HG03460 (cell line): ENCODE results near the gene GCGR.

Experiments
- ATAC-seq: cut with Tn5 transposase; IDR thresholded peaks from one replicate; pipeline ENCODE4 v1.9.1; 2021; ENCODE audit not compliant: unreplicated experiment

Gene GCGR

GRCh38 chr17:81803728-81804558, at the start of gene GCGR:
TSS of gene GCGR (plus strand) at chr17:81804150. CDS start at chr17:81809019, 4,869 bp downstream.
- ATAC-seq, result no peak

DNA sequence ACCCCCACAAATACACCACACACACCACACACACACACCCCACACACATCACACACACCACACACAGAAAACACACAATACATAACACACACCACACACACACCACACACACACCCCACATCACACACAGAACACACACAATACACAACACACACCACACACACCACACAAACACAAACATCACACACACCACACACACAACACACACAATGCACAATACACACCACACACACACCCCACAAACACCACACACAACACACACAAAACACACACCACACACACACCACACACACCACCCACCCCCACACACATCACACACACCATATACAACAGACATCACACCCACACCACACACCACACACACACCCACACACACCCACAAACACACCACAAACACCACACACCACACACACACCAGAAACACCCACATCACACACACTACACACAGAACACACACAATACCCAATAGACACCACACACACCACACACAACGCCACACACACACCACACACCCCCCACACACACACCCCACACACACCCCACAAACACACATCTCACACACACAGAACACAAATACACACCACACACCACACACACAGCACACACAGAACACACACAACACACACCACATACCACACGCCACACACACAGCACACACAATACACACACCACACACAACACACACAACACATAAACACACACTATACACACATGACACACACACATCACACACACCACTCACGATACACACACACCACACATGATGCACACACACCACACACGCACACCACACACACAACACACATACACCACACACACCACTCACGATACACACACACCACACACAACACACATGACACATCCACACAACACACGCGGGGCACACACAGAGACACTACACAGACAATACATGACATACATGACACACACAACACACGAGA, 11.0 kb upstream of the GCGR start:
- ATAC-seq, result no peak

- ATAC-seq, result no peak
These were observed 9.9 kb upstream of the GCGR start for GRCh38 chr17:81794074-81794476.

GRCh38 chr17:81794509-81794908, 9.4 kb upstream of the GCGR start:
- no peak for ATAC-seq

DNA sequence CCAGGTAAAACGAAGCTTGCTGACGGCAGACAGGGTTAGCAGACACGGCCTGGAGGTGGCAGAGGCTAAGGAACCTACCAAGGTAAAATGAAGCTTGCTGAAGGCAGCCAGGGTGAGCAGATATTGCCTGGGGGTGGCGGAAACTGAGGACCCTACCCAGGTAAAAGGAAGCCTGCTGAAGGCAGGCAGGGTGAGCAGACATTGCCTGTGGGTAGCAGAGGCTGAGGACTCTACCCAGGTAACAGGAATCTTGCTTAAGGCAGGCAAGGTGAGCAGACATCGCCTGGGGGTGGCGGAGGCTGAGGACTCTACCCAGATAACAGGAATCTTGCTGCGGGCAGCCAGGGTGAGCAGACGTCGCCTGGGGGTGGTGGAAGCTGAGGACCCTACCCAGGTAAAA, 2.6 kb upstream of the GCGR start:
- ATAC-seq, result no peak

GRCh38 chr17:81802048-81802758, 1.7 kb upstream of the GCGR start:
- no peak for ATAC-seq

GRCh38 chr17:81802856-81803643, 900 bp upstream of the GCGR start:
- ATAC-seq, result no peak

DNA sequence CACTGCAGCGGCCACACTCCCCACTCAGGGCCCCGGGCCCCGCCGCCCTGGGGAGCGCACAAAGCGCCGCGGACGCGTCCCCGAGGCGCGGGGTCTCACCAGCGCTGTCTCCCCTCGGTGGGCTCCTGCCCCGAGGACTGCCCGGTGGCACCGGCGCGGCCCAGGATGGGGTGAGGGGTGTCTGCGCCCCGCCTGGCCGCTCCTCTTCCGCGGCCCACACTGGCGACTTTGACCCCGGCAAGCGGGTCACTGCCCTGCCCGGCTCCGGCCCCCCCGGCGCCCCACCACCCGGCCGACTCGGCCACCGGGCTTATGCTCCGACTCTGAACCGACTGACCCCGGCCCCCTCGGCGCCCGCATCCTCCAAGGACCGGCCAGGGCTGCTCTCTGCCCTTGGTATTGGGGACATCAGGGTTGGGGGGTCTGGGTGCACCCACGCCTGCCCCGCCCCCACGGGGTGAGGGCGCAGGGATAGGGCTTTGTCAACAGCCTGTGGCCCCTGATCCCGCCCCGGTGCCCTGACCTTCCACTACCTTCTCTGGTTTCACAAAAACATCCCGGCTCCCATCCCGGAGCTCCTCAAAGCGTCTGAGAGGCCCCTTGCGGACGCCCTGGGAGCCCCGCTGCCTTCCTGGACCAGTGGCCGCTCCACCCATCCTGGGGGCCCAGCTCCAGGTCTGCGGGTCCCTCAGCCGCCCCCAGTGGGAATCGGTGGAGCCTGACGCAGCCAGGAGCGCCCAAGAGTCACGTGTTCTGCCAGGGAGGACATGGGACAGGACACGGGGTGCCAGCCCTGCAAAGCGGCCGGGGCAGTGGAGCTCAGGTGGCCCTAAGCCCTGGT, 829 bp downstream of the GCGR start:
- ATAC-seq, result no peak

- no peak for ATAC-seq
These were observed 1.9 kb downstream of the GCGR start for GRCh38 chr17:81805707-81806460.

- no peak for ATAC-seq
These were observed 2.7 kb downstream of the GCGR start for GRCh38 chr17:81806461-81807209.

DNA sequence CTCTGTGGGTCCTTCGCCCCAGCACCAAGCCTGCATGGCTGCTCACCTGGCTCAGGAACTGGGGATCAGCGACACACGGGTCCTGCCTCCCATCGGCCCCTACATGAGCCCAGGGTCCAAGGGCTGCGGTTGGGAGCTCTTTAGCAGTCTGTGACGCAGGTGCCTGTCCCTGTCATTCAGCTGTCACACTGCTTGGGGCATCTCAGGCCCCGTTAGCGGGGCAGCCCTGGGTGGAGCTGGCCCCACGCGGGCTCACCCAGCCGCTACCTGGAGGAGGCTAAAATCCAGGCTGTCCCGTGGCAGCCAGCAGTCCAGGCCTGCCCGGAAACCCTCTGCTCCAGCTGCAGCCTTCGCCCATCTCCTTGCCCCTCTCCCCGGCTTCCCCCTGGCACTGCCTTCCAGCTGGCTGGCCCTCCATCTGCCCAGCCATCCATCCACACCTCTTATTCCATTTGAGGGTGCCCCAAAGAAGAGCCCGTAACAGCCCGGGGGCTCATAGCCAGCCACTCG, 3.3 kb downstream of the GCGR start:
- ATAC-seq, result no peak

GRCh38 chr17:81807839-81808238, 3.9 kb downstream of the GCGR start:
- no peak for ATAC-seq

GRCh38 chr17:81808778-81809555, 5.0 kb downstream of the GCGR start:
- no peak for ATAC-seq

GRCh38 chr17:81809556-81809998, 5.6 kb downstream of the GCGR start:
- ATAC-seq, result no peak

GRCh38 chr17:81810476-81810875, 6.5 kb downstream of the GCGR start:
- no peak for ATAC-seq

- ATAC-seq, result no peak
These were observed 7.1 kb downstream of the GCGR start for GRCh38 chr17:81810892-81811704.
